GM21717 (cell line): ENCODE results near the gene CISD2.
"Not testable (repeated sequence)": the region's sequence is repeated elsewhere in the genome, so short reads cannot be mapped to it uniquely, and the experiment has no call there.

Experiments
- ATAC-seq: cut with Tn5 transposase; IDR thresholded peaks from one replicate; pipeline ENCODE4 v1.9.1; 2021; ENCODE audit warnings: mild to moderate bottlenecking, moderate library complexity; ENCODE audit not compliant: unreplicated experiment

Gene CISD2

DNA sequence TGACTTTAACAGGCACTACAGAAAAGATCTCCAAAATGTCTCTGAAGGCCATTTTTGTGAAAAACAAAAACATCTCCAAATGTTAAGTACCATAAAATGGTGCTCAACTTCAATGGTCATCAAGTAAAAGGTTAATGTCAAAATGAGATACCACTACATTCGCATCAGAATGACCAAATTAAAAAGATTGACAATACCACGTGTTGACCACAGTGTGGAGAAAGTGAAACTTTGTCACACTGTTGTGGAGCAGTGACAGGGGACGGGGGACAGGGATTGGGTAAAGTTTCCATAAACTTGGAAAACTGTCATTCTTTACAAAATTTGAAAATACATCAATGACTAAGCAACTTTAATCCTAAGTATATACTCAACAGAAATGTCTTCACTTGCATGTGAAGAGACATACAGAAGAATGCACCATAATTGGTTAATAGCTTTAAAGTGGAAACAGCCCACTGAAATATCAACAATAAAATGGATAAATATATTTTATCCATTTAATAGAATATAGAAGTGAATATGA is 19.1 kb upstream of the CISD2 start:
- ATAC-seq, result no peak

GRCh38 chr4:102850370-102850769 is 18.4 kb upstream of the CISD2 start:
- no peak for ATAC-seq

DNA sequence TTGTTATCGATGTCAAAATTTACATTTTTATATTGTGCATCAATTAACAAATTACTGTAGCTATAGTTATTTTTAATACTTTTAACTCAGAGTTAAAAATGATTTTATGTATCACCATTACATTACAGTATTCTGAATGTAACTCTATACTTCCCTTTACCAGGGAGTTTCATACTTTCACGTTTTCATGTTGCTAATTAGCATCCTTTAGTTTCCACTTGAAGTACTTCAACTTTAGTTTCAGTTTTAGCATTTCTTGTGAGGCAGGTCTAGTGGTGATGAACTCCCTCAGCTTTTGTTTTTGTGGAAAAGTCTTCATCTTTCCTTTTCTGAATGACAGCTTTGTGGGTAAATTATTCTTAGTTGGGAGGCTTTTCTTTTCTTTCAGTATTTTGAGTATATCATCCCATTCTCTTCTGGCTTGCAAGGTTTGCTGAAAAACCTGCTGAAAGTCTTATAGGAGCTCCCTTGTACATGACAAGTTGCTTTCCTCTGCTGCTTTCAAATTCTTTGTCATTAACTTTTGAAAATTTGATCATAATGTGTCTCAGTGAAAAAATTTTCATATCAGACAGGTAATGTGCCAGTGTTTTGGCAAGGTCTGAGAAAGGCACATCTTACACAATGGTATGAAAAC is 9.8 kb upstream of the CISD2 start:
- no peak for ATAC-seq

GRCh38 chr4:102860611-102861324 is 8.0 kb upstream of the CISD2 start:
- no peak for ATAC-seq

- ATAC-seq, result no peak
Observed at GRCh38 chr4:102862016-102862415, 6.8 kb upstream of the CISD2 start.

GRCh38 chr4:102862747-102863146 is 6.0 kb upstream of the CISD2 start:
- no peak for ATAC-seq

- ATAC-seq, result not testable (repeated sequence)
Observed at GRCh38 chr4:102865327-102865726, 3.5 kb upstream of the CISD2 start.

GRCh38 chr4:102867278-102868152 is 1.3 kb upstream of the CISD2 start:
- no peak for ATAC-seq

DNA sequence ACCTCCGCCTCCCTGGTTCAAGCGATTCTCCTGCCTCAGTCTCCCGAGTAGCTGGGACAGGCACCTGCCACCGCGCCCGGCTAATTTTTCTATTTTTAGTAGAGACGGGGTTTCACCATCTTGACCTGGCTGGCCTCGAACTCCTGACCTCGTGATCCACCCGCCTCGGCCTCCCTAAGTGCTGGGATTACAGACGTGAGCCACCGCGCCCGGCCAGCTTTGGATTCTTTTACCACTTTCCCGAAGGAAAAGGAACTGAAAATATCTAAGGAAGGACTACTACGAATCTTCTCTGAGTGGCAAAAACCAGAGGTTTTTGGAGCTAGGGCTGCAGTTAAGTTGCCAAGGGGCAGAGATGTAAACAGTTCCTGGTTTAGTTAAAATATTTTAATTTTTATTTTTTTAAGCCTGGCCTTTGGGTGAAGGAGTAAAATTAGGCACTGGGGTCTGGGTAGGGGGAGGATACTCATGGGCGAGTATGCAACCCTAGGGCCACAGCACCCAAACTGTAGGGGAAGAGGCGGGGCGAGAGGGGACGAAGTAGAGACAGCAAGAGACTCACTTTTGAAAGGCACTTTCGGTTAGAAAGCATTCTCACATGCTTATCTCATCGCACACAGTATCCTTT is 525 bp upstream of the CISD2 start:
- no peak for ATAC-seq

DNA sequence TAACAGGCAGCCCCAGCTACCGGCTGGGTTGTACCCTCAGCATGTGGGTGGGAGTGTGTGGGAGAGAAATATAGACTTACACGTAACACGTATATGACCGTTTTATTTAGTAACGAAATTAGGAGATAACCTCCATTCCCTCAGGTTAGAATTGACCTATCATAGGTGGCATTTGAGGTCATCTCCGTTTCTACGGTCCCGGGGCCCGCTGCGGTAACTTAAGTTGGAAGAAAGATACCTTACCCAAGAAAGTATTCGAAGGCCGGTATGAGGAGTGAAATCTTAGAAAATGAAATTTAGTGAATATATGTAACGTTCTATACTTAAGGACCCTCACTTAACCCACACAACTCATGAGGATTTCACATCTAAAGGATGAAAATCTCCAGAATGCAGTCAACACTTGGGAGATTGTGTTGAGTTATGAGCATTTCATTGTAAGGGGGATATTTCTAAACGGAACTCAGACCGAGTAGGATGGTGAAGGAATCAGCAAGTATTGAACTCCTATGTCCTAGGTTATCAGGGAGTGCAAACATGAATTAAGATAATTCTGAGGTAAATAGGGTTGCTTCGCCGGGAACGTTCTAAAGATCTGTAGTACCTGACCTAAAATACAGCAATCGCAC is 891 bp downstream of the CISD2 start:
- peak; percentile 25 for ATAC-seq

DNA sequence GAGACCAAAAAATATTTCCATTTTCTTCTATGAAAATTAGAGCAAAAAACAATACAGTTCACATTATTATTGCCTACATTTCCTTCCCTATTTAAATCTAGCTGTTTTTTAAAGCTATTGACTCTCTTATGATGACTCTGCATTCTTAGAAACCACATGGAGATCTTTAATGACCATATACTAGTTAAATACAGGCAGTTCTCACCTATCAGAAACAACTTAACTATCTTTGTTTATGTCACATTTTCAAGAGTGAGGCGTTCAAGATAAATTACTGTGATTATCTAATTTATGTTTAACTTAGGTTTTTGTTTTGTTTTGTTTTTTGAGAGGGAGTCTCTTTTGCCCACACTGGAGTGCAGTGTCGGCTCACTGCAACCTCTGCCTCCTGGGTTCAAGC is 3.0 kb downstream of the CISD2 start:
- ATAC-seq, result no peak

GRCh38 chr4:102877477-102878106 is 8.8 kb downstream of the CISD2 start:
- ATAC-seq, result not testable (repeated sequence)

GRCh38 chr4:102878349-102878748 is 9.6 kb downstream of the CISD2 start:
- not testable (repeated sequence) for ATAC-seq

DNA sequence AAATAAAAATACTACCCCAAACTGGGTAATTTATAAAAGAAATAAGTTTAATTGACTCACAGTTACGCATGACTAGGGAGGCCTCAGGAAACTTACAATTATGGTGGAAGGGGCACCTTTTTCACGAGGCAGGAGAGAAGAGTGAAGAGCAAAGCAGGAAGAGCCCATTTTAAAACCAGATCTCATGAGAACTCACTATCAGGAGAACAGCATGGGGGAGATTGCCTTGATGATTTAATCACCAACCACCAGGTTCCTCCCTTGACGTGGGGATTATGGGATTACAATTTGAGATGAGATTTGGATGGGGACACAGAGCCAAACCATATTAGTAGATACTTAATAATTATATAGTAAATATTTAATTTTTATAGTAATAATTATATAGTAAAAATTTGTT is 10.1 kb downstream of the CISD2 start:
- ATAC-seq, result no peak

- no peak for ATAC-seq
Observed at GRCh38 chr4:102881343-102881742, 12.6 kb downstream of the CISD2 start.

DNA sequence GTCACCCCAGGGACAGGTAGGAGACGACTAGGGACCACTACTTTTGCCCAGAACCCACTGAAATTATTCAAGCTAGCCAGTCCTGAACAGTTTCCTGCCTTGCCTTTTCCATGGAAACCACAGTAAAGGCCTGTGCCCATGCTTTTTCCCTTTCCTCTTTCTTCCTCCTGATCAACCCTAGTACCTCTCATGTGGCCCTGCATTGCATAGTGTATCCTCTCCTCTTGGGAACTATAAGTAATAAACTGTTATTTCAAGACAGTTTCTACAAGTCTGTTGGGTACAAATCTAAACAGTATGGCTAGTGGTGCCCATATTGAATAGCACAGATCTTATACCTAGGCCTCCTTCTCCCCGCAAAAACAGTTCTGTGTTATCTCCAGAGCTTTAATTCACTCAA is 14.5 kb downstream of the CISD2 start:
- no peak for ATAC-seq

GRCh38 chr4:102888570-102888969 is 19.8 kb downstream of the CISD2 start:
- ATAC-seq, result not testable (repeated sequence)

DNA sequence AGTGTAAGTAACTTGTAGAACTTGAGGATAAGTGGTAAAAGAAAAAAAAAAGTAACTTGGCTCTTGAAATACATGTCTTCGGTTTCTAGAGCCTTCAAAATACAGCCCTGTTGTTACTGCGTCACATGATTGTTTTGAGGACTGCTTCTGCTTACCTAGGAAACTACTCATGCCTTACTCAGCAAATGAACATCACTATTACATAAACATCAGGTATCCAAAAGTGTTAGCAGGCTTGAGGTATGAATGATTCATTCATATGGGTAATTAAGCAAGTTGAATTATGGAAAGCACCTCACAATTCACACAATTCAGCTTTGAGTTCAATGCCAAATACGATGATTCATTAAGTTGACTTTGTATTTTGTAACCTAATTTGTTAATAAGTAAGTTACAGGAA is 21.1 kb downstream of the CISD2 start:
- not testable (repeated sequence) for ATAC-seq

DNA sequence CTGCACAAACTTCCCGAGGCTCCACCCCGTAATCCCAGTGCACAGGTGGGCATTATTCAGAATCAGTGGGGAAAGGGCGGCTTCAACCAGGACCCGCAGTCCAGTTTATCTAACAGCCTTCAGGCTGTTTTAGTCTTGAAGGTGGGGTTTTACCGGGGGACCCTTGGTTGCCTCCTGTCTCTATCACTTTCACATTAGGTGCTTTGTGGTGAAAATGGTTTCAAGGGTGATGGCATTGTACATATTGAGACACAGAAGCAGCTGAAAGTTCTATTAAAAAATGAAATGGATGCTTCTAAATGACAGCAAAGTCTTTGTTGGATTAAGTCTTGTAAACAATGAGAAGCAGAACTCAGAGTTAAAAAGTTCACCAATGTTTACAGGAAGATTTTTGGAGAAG is 27.8 kb downstream of the CISD2 start:
- not testable (repeated sequence) for ATAC-seq

GRCh38 chr4:102897610-102898009 is 28.8 kb downstream of the CISD2 start:
- not testable (repeated sequence) for ATAC-seq
